DMS 273 (cell line): Measurements from ENCODE around the gene DBF4.

Experiments used
- DNase-seq: peaks from one replicate; lab custom pipeline; 2025; ENCODE audit not compliant: unreplicated experiment; lab: John Stamatoyannopoulos, UW

DBF4 gene

GRCh38 chr7:87948371-87948770, 72.1 kb downstream of the DBF4 start:
- DNase-seq: no peak
